Left lobe of liver (tissue), 2 donors: ENCODE results near the gene PLEKHA6. TPM values are rescaled to one million over a fixed set of nuclear protein-coding genes. Genes with fewer than 3 reads are reported as not detected.

Experiments used
- ATAC-seq: fragments of 200-7000 bp; cut with Tn5 transposase; one replicate; pipeline ENCODE4 v1.9.1; 2020; ENCODE audit warnings: mild to moderate bottlenecking, moderate library complexity
- DNase-seq: peaks from one replicate; pipeline ENCODE4 v3.0.0-alpha.2; 2020; ENCODE audit warnings: low spot score
- total RNA-seq: library from RNA; stranded (reverse); gene quantifications from one replicate; pipeline ENCODE4 v1.2.1, GENCODE V29; 2021
- donor health status: DM: no; HTN: no; CAD: no; lungs with moderate emphysema.
- donor health status: DM: no; HTN: yes; CAD: no.

Gene PLEKHA6
- total RNA-seq, 1 donor from 2014 or later = 28.8 TPM

DNA sequence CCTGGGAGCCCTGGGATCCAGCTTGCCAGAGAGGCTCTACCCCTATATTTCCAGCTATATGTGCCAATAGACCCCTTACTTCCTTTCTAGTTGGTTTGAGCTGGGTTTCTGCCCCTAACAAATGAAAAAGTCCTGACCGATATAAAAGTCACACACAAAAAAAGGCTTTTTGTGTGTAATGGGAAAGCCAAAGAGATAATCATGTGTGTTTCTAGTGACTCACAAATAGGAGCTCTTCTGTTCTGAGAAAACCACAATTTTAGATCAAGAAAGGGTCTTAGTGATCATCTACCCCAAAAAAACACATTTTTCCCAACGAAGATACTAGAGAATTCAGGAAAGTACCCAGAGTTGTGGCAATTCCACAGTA is 23.0 kb upstream of the PLEKHA6 start:
- no peak for ATAC-seq

GRCh38 chr1:204380293-204380831 is 20.6 kb upstream of the PLEKHA6 start:
- ATAC-seq = no peak
- DNase-seq = no peak

More for the DNA sequence above, 23.0 kb upstream of the PLEKHA6 start:
- no peak for DNase-seq

GRCh38 chr1:204377800-204378668 is 18.3 kb upstream of the PLEKHA6 start:
- DNase-seq = peak; percentile 63

DNA sequence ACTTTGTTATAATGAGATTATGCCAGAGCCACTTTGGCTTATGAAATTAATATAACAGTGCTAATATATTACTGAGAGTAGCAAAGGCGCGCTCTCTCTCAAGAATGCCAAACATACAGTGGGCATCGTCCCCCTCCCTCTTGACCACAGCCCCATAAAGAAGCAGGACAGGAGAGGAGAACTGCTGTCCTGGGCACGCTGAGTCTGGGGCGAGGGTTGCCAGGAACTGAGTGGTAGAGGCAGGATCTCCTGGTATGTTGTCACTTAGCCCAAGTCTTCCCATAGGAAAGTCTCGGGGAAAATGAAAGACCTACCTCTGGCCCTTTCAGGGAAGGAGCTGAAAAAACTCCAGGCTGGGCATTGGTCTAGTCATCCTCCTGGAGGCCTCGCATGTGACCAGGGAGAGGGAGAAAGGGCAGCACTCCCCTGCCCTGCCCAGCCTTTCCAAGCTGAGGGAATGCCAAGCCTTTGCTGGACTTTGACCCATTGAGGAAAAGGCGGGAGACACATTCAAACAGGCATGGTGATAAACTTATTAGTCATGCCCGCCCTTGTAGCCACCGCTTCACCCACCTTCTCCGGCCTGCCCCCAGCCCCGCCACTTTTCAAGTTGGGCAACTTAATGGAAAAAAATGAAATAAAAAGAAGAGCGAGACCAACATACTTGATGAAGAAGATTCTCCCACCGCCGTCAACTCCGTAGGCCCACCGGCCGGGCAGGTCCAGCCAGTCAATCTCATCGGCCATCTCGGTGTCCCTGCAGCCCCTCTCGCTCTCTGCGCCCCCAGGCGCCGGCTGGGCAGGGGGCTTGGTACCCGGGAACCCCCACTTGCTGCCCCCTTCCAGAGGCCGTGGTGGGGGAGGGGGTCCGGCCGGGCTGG is 17.4 kb upstream of the PLEKHA6 start:
- ATAC-seq = peak; percentile 94
- DNase-seq = peak; percentile 92

More at GRCh38 chr1:204377800-204378668, 18.3 kb upstream of the PLEKHA6 start:
- ATAC-seq = peak; percentile 69

DNA sequence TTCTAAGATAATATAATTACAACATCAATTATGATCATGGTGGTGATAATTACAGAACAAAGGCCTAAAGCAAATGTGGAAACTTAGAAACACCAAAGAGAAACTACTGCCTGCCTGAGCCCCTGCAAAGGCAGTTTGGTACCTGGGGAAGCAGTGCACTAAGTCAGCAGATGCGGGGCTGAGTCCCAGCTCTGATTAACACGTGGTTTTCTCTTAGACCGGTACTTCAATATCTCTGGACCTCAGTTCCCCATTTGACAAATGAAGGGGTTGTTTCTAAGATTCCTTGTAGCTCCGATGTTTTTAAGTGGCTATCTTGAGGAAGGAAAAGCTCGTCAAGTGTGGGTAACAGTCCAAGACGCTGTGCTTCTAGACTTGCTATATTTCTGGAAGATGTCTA is 16.7 kb upstream of the PLEKHA6 start:
- DNase-seq (no peak), ATAC-seq (no peak)

- ATAC-seq (no peak), DNase-seq (no peak)
Observed at GRCh38 chr1:204373911-204374310, 14.2 kb upstream of the PLEKHA6 start.

- DNase-seq = no peak
- ATAC-seq = no peak
Observed at GRCh38 chr1:204370176-204370575, 10.4 kb upstream of the PLEKHA6 start.

DNA sequence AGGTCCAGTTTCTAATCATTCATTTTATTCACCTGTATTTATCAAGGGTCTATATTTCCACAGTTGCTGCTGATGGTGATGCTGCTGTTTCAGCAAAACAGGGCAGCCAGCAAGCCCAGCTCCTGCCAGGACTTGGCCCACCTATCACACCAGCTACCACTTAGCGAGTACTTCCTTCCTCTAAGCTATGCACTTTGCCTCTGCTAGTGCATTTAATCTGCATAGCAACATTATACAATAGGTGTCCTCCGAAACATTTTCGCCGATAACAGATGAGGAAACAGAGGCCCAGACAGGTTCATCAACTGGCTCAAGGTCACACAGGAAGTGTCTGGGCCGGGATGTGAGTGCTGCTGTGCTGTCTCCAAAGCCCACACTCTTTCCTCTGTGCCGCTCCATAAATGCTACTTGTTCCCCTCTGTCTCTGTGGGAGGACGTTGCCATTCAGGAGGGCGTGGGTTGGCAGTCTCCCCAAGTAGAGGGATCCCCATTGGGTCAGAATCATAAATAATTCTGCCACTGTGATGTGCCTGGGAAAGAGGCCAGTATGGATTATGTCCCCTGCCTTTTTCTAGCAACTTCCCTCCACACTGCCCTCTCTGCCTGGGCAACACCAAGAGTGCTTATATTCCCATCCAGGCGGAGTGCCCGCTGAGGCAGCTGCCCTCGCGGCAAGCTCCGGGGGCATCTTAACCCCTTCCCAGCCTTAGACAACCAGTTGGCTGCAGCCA is 9.4 kb upstream of the PLEKHA6 start:
- DNase-seq (no peak), ATAC-seq (no peak)

- no peak for ATAC-seq
- no peak for DNase-seq
Observed at GRCh38 chr1:204367956-204368355, 8.2 kb upstream of the PLEKHA6 start.

DNA sequence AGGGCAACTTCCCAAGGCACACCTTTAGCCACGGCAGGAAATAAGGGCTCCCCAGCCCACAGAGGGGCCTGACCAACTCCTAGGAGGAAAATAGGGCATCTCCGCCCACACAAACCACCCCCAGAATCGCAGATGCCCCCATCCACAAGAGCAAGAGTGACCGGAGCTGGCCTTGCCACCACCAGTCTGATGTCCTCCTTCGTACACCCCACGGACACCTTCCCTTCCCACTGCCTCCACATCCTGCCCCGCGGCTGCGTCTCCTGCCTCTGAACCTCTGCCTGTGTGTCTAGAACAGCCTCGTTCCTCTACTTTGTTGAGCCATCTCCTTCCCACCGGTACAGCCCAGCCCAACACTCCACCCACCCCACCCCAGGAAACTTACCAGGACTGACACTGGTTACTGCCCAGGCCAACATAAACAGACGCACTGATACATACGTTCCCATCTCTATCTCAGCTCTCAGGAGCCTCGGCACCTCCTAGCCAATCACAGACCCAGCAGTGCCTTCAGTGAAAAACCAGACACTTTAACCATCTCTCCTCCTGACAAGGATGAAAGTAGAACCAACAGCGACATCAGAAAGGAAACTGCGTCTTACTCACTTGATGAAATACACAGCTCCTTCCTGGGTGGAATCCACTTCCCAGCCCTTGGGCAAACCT is 7.6 kb upstream of the PLEKHA6 start:
- no peak for DNase-seq
- ATAC-seq = no peak

GRCh38 chr1:204366759-204367158 is 7.0 kb upstream of the PLEKHA6 start:
- ATAC-seq = peak; percentile 38
- DNase-seq = no peak

DNA sequence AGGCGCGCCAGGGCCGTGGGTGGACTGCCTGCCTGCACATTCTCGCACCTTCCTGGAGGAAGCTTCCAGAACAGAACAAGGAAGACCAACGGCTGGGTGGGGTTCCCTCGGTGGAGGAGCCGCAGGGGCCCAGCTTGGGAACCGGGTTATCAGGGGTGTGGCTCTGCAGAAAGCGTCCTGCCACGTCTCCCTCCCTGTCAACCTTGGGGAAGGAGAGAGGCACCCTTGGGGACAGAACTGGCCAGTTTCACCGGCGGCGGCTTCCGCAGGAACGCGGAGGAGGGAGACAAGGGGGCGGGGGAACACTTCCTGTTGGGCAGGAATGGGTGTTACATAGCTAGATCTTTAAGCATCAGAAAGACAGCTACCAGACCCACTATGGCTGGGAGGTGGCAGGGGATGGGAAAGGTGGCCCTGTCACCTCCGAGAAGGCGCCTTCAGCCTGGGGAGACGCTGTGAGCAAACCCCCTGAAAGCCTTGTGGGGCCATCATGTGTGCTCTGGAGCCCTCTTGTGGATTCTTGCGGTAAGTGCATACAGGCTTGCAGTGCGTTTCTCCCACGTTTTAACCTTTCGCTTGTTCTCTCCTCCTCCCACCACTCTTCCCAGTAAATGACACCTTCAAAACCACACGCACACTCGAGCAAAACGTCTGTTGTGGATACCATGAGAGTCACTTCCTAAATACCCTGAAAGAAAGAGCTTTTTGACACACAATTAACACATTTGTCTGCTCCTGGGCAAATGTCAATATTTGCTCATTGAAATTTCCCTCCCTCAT is 3.8 kb upstream of the PLEKHA6 start:
- ATAC-seq (peak; percentile 95), DNase-seq (peak; percentile 73)

GRCh38 chr1:204362984-204363334 is 3.2 kb upstream of the PLEKHA6 start:
- DNase-seq (no peak), ATAC-seq (peak; percentile 3)

DNA sequence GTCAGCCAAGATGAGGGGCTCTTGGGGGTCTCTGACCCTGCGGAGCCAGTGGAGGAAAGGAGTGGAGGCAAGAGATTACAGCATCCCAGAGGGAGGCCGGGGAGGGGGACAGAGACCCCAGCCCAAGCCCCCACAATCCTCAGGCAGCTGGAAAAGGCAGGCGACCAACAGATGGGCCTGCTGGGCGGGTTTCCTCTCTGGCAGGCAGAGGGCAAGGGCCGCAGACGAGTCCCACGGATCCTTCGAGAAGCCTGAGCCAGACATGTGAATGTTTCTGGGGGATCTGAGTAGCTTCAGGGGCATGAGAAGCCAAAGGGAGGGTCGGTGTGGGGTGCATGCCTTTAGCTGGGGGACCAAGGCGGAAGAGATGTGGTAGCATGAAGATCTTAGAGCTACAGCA is 2.1 kb upstream of the PLEKHA6 start:
- DNase-seq (no peak), ATAC-seq (no peak)

- DNase-seq (no peak), ATAC-seq (no peak)
Observed at GRCh38 chr1:204361341-204361771, 1.6 kb upstream of the PLEKHA6 start.

GRCh38 chr1:204360314-204360713 is 585 bp upstream of the PLEKHA6 start:
- DNase-seq (no peak), ATAC-seq (no peak)

DNA sequence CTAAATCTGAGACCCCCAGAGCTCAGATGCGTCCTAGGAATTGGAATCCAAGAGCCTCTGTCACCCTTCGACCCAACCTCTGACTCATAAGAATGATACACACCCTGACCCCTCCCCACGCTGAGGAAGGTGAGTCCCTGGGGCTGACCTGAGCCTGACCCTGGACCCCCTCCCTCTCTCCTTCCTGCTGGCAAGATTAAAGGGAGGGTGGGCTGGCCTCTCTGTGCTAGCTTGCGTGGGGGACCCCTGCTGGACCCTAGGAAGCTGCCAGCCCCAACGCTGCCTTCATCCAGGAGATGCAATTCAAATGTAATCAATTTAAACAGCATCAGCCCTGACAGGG is 627 bp downstream of the PLEKHA6 start:
- DNase-seq (no peak), ATAC-seq (no peak)

GRCh38 chr1:204358605-204359004 is 1.1 kb downstream of the PLEKHA6 start:
- no peak for DNase-seq
- no peak for ATAC-seq

DNA sequence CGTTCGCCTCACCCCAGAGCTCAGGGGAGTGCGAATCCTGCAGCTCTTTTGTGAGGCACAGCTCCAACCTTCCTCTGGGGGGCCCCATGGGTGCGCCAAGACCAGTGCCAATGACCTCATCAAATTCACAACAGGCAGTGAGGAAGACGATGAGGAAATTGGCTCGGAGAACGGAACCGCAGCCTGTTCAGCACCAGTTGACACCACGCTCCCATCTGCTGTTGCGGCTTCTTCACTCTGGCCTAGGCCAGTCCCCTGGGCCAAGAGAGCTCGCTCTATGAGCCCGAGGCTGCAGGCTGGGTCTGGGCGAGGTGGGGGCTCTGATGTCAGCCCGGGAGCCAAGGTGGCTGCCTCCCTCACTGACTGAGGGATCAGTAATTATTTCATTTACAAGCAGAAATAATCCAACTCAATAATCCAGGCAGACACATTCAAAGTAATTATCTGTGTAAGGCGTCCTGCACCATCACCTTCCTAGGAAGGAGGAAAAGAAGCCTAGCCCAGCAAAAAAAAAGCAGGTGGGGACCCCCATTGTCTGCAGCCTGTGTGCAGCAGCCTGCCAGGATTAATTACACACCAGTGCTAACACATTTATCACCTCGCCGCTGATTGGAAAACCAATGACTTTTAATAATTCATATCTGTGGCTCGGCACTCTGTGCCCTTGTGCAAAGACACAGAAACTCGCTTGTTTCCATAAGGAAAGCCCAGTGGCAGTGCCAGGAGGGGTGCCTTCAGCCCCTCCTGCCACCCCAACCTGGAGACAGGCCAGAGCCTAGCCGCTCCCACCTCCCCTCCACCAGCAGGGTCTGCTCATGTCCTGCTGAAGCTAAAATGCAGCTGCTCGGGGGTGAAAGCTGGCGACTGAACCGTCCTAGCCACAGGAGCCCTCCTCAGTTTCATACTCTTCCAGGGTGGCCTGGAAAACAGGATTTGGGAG is 1.9 kb downstream of the PLEKHA6 start:
- DNase-seq = no peak
- no peak for ATAC-seq
